Sigmoid colon (tissue), 7 donors: ENCODE results near the gene SLC22A31. TPM values are rescaled to one million over a fixed set of nuclear protein-coding genes. Genes with fewer than 3 reads are reported as not detected.
A peak's percentile ranks its signal among the peaks of the same experiment; 100 is the strongest.

Source experiments
- DNase-seq: peaks from one replicate; pipeline ENCODE4 v3.0.0-alpha.2; 2019
- H3K27ac ChIP-seq, 4 donors: fragments of 200-600 bp; sonication (generic); one replicate each; pipeline ENCODE4 v1.5.1; 2016 to 2019; ENCODE audit warnings: mild to moderate bottlenecking in 1 of 4
- H3K27me3 ChIP-seq, 3 donors: fragments of 200-600 bp; sonication (generic); one replicate each; pipeline ENCODE4 v1.5.1; 2019; ENCODE audit warnings: mild to moderate bottlenecking in 1 of 3
- H3K36me3 ChIP-seq, 4 donors: fragments of 200-600 bp; sonication (generic); one replicate each; pipeline ENCODE4 v1.5.1; 2016 to 2019
- H3K4me1 ChIP-seq, 4 donors: fragments of 200-600 bp; sonication (generic); one replicate each; pipeline ENCODE4 v1.5.1; 2017 to 2019
- H3K4me3 ChIP-seq, 4 donors: fragments of 200-600 bp; sonication (generic); one replicate each; pipeline ENCODE4 v1.5.1; 2017 to 2019; ENCODE audit warnings: mild to moderate bottlenecking in 2 of 4, moderate library complexity in 1 of 4
- H3K9me3 ChIP-seq, 4 donors: fragments of 200-600 bp in 3 of 4; sonication (generic) in 3 of 4; one replicate each; pipeline versions ENCODE4 v1.5.1 to v1.6.1; 2013 to 2019
- CTCF ChIP-seq, 4 experiments: fragments of 450-650 bp in 3 of 4; fragments of 200-600 bp in 1 of 4; IDR thresholded peaks; one replicate each; pipeline ENCODE4 v1.5.1; 2016 to 2019; ENCODE audit warnings: antibody characterized with exemption in 4 of 4, mild to moderate bottlenecking in 3 of 4, moderate library complexity in 2 of 4
- EP300 ChIP-seq, 4 donors: sonication (generic); formaldehyde crosslinking; IDR thresholded peaks; one replicate each; pipeline ENCODE4 v1.6.1; 2017; ENCODE audit warnings: antibody characterized with exemption in 4 of 4
- POLR2A ChIP-seq, 2 donors: fragments of 450-650 bp; IDR thresholded peaks; one replicate each; pipeline ENCODE4 v1.6.1; 2016; ENCODE audit warnings: antibody characterized with exemption in 2 of 2, mild to moderate bottlenecking in 2 of 2, moderate library complexity in 2 of 2
- POLR2AphosphoS5 ChIP-seq, 4 donors: sonication (generic); formaldehyde crosslinking; IDR thresholded peaks; one replicate each; pipeline ENCODE4 v1.6.1; 2017; ENCODE audit warnings: antibody characterized with exemption in 4 of 4
- WGBS, 2 donors: extraction: QIAGEN DNeasy Blood & Tissue Kit; methylation state at CpG; one replicate each; pipeline ENCODE4 v1.1.7; 2013; 5-methylcytosine and 5-hydroxymethylcytosine counted together
- intact Hi-C: fragments of 100-400 bp; cut with DNase I; formaldehyde crosslinking; loops from one replicate; pipeline ENCODE4 v1.15.1; 2023
- polyA plus RNA-seq, 3 donors: library from polyadenylated mRNA; stranded (reverse); fragments of 200-250 nt; gene quantifications; one replicate each; pipeline ENCODE4 v1.2.3, GENCODE V29; 2013
- total RNA-seq, 4 donors: library from RNA; depleted of rRNA; stranded (reverse); fragments of >200 nt; gene quantifications; one replicate each; pipeline ENCODE4 v1.1.0, GENCODE V29; 2016
- donor health status: healthy with polysubstance abuse.
- donor health status: Bipolar disorder and iron deficiency.
- donor health status: healthy.

SLC22A31 gene
- total and polyA plus RNA-seq, 7 donors = 0.87 TPM; not detected in 6

DNA sequence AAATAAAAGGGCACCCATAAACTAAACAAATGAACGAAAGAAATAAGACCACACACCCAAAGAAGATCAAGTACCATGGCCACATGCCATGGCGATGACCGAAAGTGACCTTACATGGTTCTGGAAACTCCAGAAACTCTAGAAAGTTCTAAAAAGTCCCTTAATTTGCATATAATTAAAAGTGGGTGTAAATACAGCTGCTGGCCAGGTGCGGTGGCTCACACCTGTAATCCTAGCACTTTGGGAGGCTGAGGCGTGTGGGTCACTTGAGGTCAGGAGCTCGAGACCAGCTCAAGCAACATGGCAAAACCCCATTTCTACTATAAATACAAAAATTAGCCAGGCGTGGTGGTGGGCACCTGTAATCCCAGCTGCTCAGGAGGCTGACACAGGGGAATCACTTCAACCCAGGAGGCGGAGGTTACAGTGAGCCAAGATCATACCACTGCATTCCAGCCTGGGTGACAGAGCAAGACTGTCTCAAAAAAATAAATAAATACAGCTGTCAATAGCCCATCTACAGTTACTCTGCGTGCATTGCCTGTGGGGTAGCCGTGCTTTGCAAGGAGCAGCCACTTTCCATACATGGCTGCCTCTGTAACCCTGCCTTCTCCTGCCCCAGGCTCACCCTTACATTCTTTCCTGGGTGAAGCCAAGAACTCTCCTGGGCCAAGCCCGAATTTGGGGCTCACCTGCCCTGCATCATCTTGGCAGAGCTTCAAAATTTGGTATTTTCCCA is 10.0 kb upstream of the SLC22A31 start:
- intact Hi-C loops = loop anchor here (10.0 kb wide), 2 partner anchors 466 to 1256 kb away; partner anchors contain the start of gene BANP
- no peak overlapping the region for H3K4me3 ChIP-seq
- no peaks in the 10 kb centered on the region for H3K9me3 ChIP-seq
- peaks cover 0 to under 1% (median 0%) of the 10 kb centered on the region in 4 donors for H3K4me1 ChIP-seq
- 70 to 72% methylated on average over 11 of the region's 11 CpGs for WGBS, 2 donors
- no peak overlapping the region for H3K27ac ChIP-seq
- TF ChIP-seq EP300 (IDR thresholded peaks at IDR 0.05) (no peak), CTCF (IDR thresholded peaks at IDR 0.05) (no peak), POLR2AphosphoS5 (IDR thresholded peaks at IDR 0.05) (no peak), POLR2A (IDR thresholded peaks at IDR 0.05) (no peak)
- no peaks in the 10 kb centered on the region for H3K36me3 ChIP-seq
- no peak for DNase-seq
- peaks cover 0 to 25% (median 3%) of the 10 kb centered on the region in 3 donors for H3K27me3 ChIP-seq

GRCh38 chr16:89209522-89210044 is 9.2 kb upstream of the SLC22A31 start:
- 56 to 77% methylated on average over 15 of the region's 15 CpGs for WGBS, 2 donors
- Histone ChIP-seq H3K4me3 (no peak overlapping the region), H3K27me3 (peaks cover 0 to 32% (median 11%) of the 10 kb centered on the region in 3 donors), H3K9me3 (no peaks in the 10 kb centered on the region), H3K36me3 (no peaks in the 10 kb centered on the region), H3K27ac (no peak overlapping the region), H3K4me1 (no peaks in the 10 kb centered on the region)
- TF ChIP-seq EP300 (IDR thresholded peaks at IDR 0.05) (no peak), POLR2AphosphoS5 (IDR thresholded peaks at IDR 0.05) (no peak)
- DNase-seq = no peak
- intact Hi-C loops = loop anchor here (10.0 kb wide), 2 partner anchors 465 to 1255 kb away; partner anchors contain the start of gene BANP

GRCh38 chr16:89207993-89208392 is 7.7 kb upstream of the SLC22A31 start:
- Histone ChIP-seq H3K27me3 (peaks cover 0 to 47% (median 23%) of the 10 kb centered on the region in 3 donors), H3K27ac (no peak overlapping the region), H3K4me3 (no peak overlapping the region), H3K4me1 (no peaks in the 10 kb centered on the region), H3K9me3 (no peaks in the 10 kb centered on the region), H3K36me3 (no peaks in the 10 kb centered on the region)
- WGBS, 2 donors = 93% methylated on average over 4 of the region's 4 CpGs
- intact Hi-C loops = no loop called here
- no peak for DNase-seq
- TF ChIP-seq POLR2AphosphoS5 (IDR thresholded peaks at IDR 0.05) (no peak), EP300 (IDR thresholded peaks at IDR 0.05) (no peak), POLR2A (IDR thresholded peaks at IDR 0.05) (no peak), CTCF (IDR thresholded peaks at IDR 0.05) (no peak)

GRCh38 chr16:89202422-89203215 is 2.3 kb upstream of the SLC22A31 start:
- no peak for DNase-seq
- Histone ChIP-seq H3K4me1 (peaks cover 0 to 26% (median 18%) of the 10 kb centered on the region in 4 donors), H3K27me3 (peaks cover 42 to 92% (median 76%) of the 10 kb centered on the region in 3 donors), H3K9me3 (peaks cover 0 to 3% (median 1%) of the 10 kb centered on the region in 4 donors), H3K36me3 (no peaks in the 10 kb centered on the region), H3K27ac (no peak overlapping the region), H3K4me3 (peak overlapping the region in 2 of 4 donors; percentile 28 to 30)
- TF ChIP-seq POLR2A (IDR thresholded peaks at IDR 0.05) = no peak
- TF ChIP-seq EP300 (IDR thresholded peaks at IDR 0.05) = no peak
- no peak for TF ChIP-seq POLR2AphosphoS5 (IDR thresholded peaks at IDR 0.05)
- no peak for TF ChIP-seq CTCF (IDR thresholded peaks at IDR 0.05)
- intact Hi-C loops = no loop called here
- WGBS, 2 donors = 48 to 52% methylated on average over 49 of the region's 49 CpGs
